Measurements from ENCODE around the gene MLH1. TPM values are rescaled to one million over a fixed set of nuclear protein-coding genes. Genes with fewer than 3 reads are reported as not detected.

Gene MLH1
- total and polyA plus RNA-seq, 10 of the 15 experiments (the other 5 are each of a cell fraction or from before 2014, with no cell fraction given) = 58.6 to 109 (median 81.4) TPM

DNA sequence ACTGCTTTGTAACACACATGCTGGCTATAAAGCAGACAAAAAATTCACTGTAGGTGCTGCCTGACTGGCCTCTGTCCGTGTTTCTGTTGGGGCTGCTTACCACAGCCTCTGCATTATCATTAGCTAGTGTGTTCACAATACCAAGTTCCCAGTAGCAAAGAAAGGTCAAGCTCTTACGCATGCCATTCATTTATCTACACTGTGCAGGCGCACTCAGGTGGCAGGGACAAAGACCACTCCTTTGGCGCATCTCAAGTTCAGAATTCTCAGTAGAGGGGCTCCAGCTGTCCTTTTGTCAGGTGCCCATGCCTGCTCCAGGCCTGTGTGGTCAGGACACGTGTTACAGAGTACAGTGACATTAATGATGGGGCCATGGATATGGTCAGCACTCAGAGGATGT, 22.3 kb downstream of the MLH1 start:
- in situ Hi-C loops (cut with MboI) (no loop called here), intact Hi-C loops (cut with micrococcal nuclease; ENCODE audit: unreplicated experiment) (no loop called here)
- no peak for ATAC-seq
- ChIA-PET RAD21 (ENCODE audit: unreplicated experiment) (no interaction called here), SMC1A (ENCODE audit: uncharacterized antibody, unreplicated experiment) (interaction anchor here (0.8 to 0.9 kb wide), 2 partner anchors 10 to 49 kb away, joined by 3 read pairs; no protein-coding TSS in a partner anchor), CTCF (interaction anchor here (0.6 to 1.4 kb wide), 3 partner anchors 8 to 1055 kb away, joined by 3 to 6 read pairs (median 3); no protein-coding TSS in a partner anchor), POLR2A (no interaction called here)
- TF ChIP-seq, protein P1, sequence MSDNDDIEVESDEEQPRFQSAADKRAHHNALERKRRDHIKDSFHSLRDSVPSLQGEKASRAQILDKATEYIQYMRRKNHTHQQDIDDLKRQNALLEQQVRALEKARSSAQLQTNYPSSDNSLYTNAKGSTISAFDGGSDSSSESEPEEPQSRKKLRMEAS (IDR thresholded peaks at IDR 0.05; ENCODE audit: low read depth, low read length) = no peak
- TF ChIP-seq WRNIP1 (IDR thresholded peaks at IDR 0.05; ENCODE audit: borderline replicate concordance, low read depth, low read length) (no peak), EED (IDR thresholded peaks at IDR 0.05; ENCODE audit: low read depth) (no peak), NFYA (IDR thresholded peaks at IDR 0.05; ENCODE audit: borderline replicate concordance, low read depth, low read length) (no peak), BHLHE40 (IDR thresholded peaks at IDR 0.05; ENCODE audit: borderline replicate concordance in 1 of 2, low read depth in 2 of 2, low read length in 1 of 2) (no peak), NR2C2 (IDR thresholded peaks at IDR 0.05; ENCODE audit: borderline replicate concordance, control insufficient read depth, insufficient read length, low read depth) (no peak), CREM (IDR thresholded peaks at IDR 0.05; ENCODE audit: low read depth) (no peak), BMI1 (IDR thresholded peaks at IDR 0.05; ENCODE audit: borderline replicate concordance) (no peak), RAD51 (IDR thresholded peaks at IDR 0.05) (no peak), SMAD1 (IDR thresholded peaks at IDR 0.05; ENCODE audit: low read depth, partially characterized antibody) (no peak)
- TF ChIP-seq, protein P2, sequence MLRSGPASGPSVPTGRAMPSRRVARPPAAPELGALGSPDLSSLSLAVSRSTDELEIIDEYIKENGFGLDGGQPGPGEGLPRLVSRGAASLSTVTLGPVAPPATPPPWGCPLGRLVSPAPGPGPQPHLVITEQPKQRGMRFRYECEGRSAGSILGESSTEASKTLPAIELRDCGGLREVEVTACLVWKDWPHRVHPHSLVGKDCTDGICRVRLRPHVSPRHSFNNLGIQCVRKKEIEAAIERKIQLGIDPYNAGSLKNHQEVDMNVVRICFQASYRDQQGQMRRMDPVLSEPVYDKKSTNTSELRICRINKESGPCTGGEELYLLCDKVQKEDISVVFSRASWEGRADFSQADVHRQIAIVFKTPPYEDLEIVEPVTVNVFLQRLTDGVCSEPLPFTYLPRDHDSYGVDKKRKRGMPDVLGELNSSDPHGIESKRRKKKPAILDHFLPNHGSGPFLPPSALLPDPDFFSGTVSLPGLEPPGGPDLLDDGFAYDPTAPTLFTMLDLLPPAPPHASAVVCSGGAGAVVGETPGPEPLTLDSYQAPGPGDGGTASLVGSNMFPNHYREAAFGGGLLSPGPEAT (IDR thresholded peaks at IDR 0.05; ENCODE audit: low read depth) = no peak
- TF ChIP-seq, protein P3, sequence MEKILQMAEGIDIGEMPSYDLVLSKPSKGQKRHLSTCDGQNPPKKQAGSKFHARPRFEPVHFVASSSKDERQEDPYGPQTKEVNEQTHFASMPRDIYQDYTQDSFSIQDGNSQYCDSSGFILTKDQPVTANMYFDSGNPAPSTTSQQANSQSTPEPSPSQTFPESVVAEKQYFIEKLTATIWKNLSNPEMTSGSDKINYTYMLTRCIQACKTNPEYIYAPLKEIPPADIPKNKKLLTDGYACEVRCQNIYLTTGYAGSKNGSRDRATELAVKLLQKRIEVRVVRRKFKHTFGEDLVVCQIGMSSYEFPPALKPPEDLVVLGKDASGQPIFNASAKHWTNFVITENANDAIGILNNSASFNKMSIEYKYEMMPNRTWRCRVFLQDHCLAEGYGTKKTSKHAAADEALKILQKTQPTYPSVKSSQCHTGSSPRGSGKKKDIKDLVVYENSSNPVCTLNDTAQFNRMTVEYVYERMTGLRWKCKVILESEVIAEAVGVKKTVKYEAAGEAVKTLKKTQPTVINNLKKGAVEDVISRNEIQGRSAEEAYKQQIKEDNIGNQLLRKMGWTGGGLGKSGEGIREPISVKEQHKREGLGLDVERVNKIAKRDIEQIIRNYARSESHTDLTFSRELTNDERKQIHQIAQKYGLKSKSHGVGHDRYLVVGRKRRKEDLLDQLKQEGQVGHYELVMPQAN (conservative IDR thresholded peaks at IDR 0.05) = no peak
- Histone ChIP-seq H2AFZ (ENCODE audit: control insufficient read depth, low read depth, low read length) (no peak overlapping the region), H3K9me3 (replicated peaks; ENCODE audit: control insufficient read depth, insufficient read depth, low read length) (no peaks in the 10 kb centered on the region), H3K4me1 (ENCODE audit: control insufficient read depth, insufficient read depth, low read length) (no peaks in the 10 kb centered on the region), H3K4me2 (ENCODE audit: control insufficient read depth, insufficient read depth) (no peak overlapping the region), H3K9ac (ENCODE audit: control insufficient read depth, insufficient read depth, low read length) (no peak overlapping the region), H4K20me1 (ENCODE audit: control insufficient read depth, insufficient read depth) (no peaks in the 10 kb centered on the region), H3K27me3 (replicated peaks in 1 of 2; ENCODE audit: control insufficient read depth in 2 of 2, insufficient read depth in 2 of 2, low read length in 1 of 2) (no peaks in the 10 kb centered on the region), H3K4me3 (no peak overlapping the region), H3K79me2 (ENCODE audit: control insufficient read depth, insufficient read depth, low read length) (no peaks in the 10 kb centered on the region), H3K36me3 (ENCODE audit: control insufficient read depth in 2 of 2, insufficient read depth in 2 of 2, low read length in 1 of 2) (peaks cover 17 to 59% of the 10 kb centered on the region in 2 experiments), H3K27ac (ENCODE audit: control insufficient read depth, insufficient read depth) (no peak overlapping the region)
- no TSS peak for BruUV-seq (replicated peaks)
- DNase-seq (ENCODE audit: low read depth, low spot score) = no peak
- no peak for FAIRE-seq
- 90% methylated on average over 5 of the region's 5 CpGs for WGBS (ENCODE audit: insufficient coverage, insufficient replicate concordance, low lambda C conversion rate, missing lambda C conversion rate)

All from GM12878 (cell line).